Osteoblast (primary cell): ENCODE data around the gene OGDH. TPM values are rescaled to one million over a fixed set of nuclear protein-coding genes. Genes with fewer than 3 reads are reported as not detected.

ENCODE experiments used
- DNase-seq: peaks from one replicate; pipeline ENCODE4 v3.0.0; 2011; ENCODE audit warnings: low spot score, mixed read lengths; ENCODE audit not compliant: insufficient read length; ENCODE audit errors: missing footprints
- H2AFZ ChIP-seq: 2 replicates; pipeline ENCODE4 v1.6.0; 2011; ENCODE audit warnings: mild to moderate bottlenecking, low read length
- H3K27ac ChIP-seq: 2 replicates; pipeline ENCODE4 v1.5.1; 2011; ENCODE audit warnings: mild to moderate bottlenecking, low read depth, low read length, moderate library complexity
- H3K27me3 ChIP-seq: 2 replicates; pipeline ENCODE4 v1.6.0; 2012; ENCODE audit warnings: mild to moderate bottlenecking, control low read depth, inconsistent platforms, low read length, moderate library complexity; ENCODE audit not compliant: insufficient read depth
- H3K36me3 ChIP-seq: 2 replicates; pipeline ENCODE4 v1.5.1; 2011; ENCODE audit warnings: mild to moderate bottlenecking, low read length, control low read depth, moderate library complexity; ENCODE audit not compliant: insufficient read depth
- H3K4me1 ChIP-seq: 2 replicates; pipeline ENCODE4 v1.5.1; 2011; ENCODE audit warnings: mild to moderate bottlenecking, low read length, control low read depth, moderate library complexity; ENCODE audit not compliant: insufficient read depth
- H3K4me2 ChIP-seq: 2 replicates; pipeline ENCODE4 v1.6.0; 2011; ENCODE audit warnings: mild to moderate bottlenecking, low read length; ENCODE audit not compliant: insufficient read depth
- H3K4me3 ChIP-seq: fragments of 200-600 bp; sonication (generic); 3 replicates; pipeline ENCODE4 v1.5.1; 2012; ENCODE audit warnings: mild to moderate bottlenecking, low read length, inconsistent platforms; ENCODE audit not compliant: insufficient read depth
- H3K79me2 ChIP-seq: 2 replicates; pipeline ENCODE4 v1.6.0; 2012; ENCODE audit warnings: mild to moderate bottlenecking, low read length, control low read depth, inconsistent platforms; ENCODE audit not compliant: insufficient read depth
- H3K9me3 ChIP-seq: 2 replicates; pipeline ENCODE4 v1.5.1; 2011; ENCODE audit warnings: low read depth, low read length, control low read depth
- H4K20me1 ChIP-seq: 2 replicates; pipeline ENCODE4 v1.6.0; 2012; ENCODE audit warnings: mild to moderate bottlenecking, low read length, control low read depth; ENCODE audit not compliant: insufficient read depth
- CTCF ChIP-seq: IDR thresholded peaks from 2 replicates; pipeline ENCODE4 v1.5.1; 2011; ENCODE audit warnings: mild to moderate bottlenecking, low read depth, low read length, moderate library complexity; ENCODE audit errors: extremely low read depth
- total RNA-seq: library from RNA; depleted of rRNA; stranded (reverse); fragments of >200 nt; gene quantifications from 2 replicates; pipeline ENCODE4 v1.2.3, GENCODE V29; 2012

The OGDH gene
- total RNA-seq, 1 donor: 64.4 TPM

GRCh38 chr7:44674381-44674780, 68.0 kb downstream of the OGDH start:
- Histone ChIP-seq H3K4me2 (no peak overlapping the region), H3K27ac (no peak overlapping the region), H3K4me3 (no peak overlapping the region), H4K20me1 (no peaks in the 10 kb centered on the region), H3K79me2 (no peaks in the 10 kb centered on the region), H3K27me3 (no peaks in the 10 kb centered on the region), H2AFZ (no peak overlapping the region), H3K4me1 (peaks cover 16% of the 10 kb centered on the region), H3K9me3 (no peaks in the 10 kb centered on the region), H3K36me3 (peaks cover 29% of the 10 kb centered on the region)
- no peak for DNase-seq
- TF ChIP-seq CTCF: no peak

GRCh38 chr7:44676776-44677175, 70.3 kb downstream of the OGDH start:
- no peak for DNase-seq
- no peaks in the 10 kb centered on the region for H3K9me3 ChIP-seq
- peaks cover 34% of the 10 kb centered on the region for H3K36me3 ChIP-seq
- peaks cover 23% of the 10 kb centered on the region for H3K4me1 ChIP-seq
- H2AFZ ChIP-seq: no peak overlapping the region
- TF ChIP-seq CTCF: no peak
- no peaks in the 10 kb centered on the region for H3K79me2 ChIP-seq
- no peak overlapping the region for H3K27ac ChIP-seq
- H4K20me1 ChIP-seq: no peaks in the 10 kb centered on the region
- no peaks in the 10 kb centered on the region for H3K27me3 ChIP-seq
- H3K4me2 ChIP-seq: no peak overlapping the region
- H3K4me3 ChIP-seq: no peak overlapping the region

- Histone ChIP-seq H4K20me1 (no peaks in the 10 kb centered on the region), H3K4me3 (no peak overlapping the region), H3K27ac (peak overlapping the region; percentile 78), H2AFZ (no peak overlapping the region), H3K4me2 (peak overlapping the region; percentile 42), H3K9me3 (no peaks in the 10 kb centered on the region), H3K4me1 (peaks cover 23% of the 10 kb centered on the region), H3K27me3 (no peaks in the 10 kb centered on the region), H3K79me2 (no peaks in the 10 kb centered on the region), H3K36me3 (peaks cover 32% of the 10 kb centered on the region)
- DNase-seq: no peak
- TF ChIP-seq CTCF: no peak
These were observed 71.7 kb downstream of the OGDH start for GRCh38 chr7:44678101-44678470.

GRCh38 chr7:44678471-44679179, 72.2 kb downstream of the OGDH start:
- H2AFZ ChIP-seq: no peak overlapping the region

More at GRCh38 chr7:44678471-44679179, 72.2 kb downstream of the OGDH start:
- H3K27ac ChIP-seq: peak overlapping the region; percentile 78
- no peaks in the 10 kb centered on the region for H3K27me3 ChIP-seq
- no peaks in the 10 kb centered on the region for H3K9me3 ChIP-seq
- H4K20me1 ChIP-seq: no peaks in the 10 kb centered on the region
- H3K4me1 ChIP-seq: peaks cover 23% of the 10 kb centered on the region
- no peaks in the 10 kb centered on the region for H3K79me2 ChIP-seq
- no peak for TF ChIP-seq CTCF
- H3K4me2 ChIP-seq: peak overlapping the region; percentile 42
- H3K36me3 ChIP-seq: peaks cover 29% of the 10 kb centered on the region
- no peak for DNase-seq
- no peak overlapping the region for H3K4me3 ChIP-seq
